CD4-positive, alpha-beta T cell treated with Interleukin-15 for 1 hour (primary cell): Measurements from ENCODE around the gene ABCC9.
"Not testable (repeated sequence)": the region's sequence is repeated elsewhere in the genome, so short reads cannot be mapped to it uniquely, and the experiment has no call there.

Source experiments
- DNase-seq: peaks from one replicate; pipeline ENCODE4 v3.0.0-alpha.2; 2020

ABCC9 gene

GRCh38 chr12:21813751-21814150 lies 127.5 kb downstream of the ABCC9 start:
- DNase-seq = no peak

DNA sequence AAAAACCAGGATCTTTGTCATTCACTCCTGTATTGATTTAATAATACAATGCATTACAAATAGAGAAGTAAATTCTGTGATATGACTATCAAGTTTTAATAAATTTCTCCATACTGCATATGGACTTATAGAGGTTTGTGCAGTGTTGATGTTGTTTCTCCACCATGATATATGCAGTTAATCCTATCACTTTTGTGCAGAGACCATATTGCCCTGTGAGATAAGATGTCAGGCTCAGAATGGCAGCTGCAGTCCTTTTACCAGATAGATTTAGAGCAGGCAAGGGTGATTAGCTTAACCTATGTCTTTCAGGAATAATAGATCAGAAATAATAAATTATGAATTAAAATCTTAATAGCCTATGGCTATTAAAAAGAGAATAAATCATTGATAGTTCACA lies 128.1 kb downstream of the ABCC9 start:
- DNase-seq = no peak

- not testable (repeated sequence) for DNase-seq
These were observed 128.9 kb downstream of the ABCC9 start for GRCh38 chr12:21812340-21812739.

- DNase-seq = no peak
These were observed 132.1 kb downstream of the ABCC9 start for GRCh38 chr12:21809100-21809499.

GRCh38 chr12:21806255-21806654 lies 135.0 kb downstream of the ABCC9 start:
- no peak for DNase-seq

GRCh38 chr12:21801522-21802288 lies 139.5 kb downstream of the ABCC9 start:
- no peak for DNase-seq

DNA sequence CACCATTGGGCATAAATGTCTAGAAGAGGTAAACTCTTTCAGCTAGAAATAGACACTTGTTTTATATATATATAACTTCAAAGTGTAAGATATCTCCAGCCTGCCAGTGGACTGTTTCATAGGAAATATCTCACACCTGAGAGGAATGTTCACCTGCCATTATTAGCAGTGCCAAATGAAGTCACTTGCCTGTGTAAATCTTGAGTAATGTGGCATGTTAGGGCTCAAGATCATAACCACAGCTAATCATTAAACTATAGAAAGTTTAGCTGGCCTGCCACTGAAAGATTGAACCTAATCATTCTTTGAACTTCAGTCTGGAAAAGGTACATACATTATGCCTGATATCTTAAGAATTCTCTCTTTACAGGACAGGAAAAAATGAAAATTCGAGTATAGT lies 141.2 kb downstream of the ABCC9 start:
- no peak for DNase-seq

DNA sequence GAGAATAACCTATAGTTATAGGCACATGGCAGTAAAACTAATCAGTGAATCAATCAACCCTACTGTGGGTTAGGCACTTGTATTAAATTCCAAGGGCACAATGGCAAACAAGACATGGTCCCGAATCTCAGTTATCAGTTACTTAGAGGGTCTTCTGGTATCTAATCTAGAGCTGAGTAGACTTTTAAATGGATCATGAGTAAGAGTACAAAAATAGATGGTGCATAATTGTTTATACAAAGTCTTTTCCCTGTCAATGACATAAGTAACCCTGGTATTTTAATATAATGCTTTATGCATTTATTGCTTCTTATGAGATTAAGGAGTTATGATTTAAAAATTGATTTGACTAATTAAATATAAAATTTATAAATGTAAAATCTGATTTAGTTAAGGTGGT lies 143.7 kb downstream of the ABCC9 start:
- DNase-seq = no peak

DNA sequence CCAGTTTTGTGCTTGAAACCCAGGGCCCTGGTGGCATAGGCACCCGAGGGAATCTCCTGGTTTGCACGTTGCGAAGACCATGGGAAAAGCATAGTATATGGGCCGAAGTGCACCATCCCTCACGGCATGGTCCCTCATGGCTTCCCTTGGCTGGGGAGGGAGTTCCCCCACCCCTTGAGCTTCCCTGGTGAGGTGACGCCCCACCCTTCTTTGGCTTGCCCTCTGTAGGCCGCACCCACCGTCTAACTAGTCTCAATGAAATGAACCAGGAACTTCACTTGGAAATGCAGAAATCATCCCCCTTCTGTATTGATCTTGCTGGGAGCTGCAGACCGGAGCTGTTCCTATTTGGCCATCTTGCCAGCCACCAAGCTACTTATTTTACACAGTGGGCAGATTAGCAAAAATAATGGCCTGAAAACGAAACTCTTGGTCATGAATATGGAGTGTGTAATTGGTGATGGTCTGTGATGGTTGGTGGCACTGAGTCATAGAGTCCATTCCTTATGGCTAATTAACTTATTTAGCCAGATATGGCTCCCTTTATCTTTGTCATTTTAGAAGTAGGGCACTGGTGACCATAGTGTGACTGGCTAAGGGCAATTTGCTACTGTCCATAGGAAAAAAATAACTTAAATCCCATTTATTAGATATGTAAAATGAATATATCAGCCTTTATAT lies 145.4 kb downstream of the ABCC9 start:
- no peak for DNase-seq

GRCh38 chr12:21794807-21795595 lies 146.2 kb downstream of the ABCC9 start:
- not testable (repeated sequence) for DNase-seq

DNA sequence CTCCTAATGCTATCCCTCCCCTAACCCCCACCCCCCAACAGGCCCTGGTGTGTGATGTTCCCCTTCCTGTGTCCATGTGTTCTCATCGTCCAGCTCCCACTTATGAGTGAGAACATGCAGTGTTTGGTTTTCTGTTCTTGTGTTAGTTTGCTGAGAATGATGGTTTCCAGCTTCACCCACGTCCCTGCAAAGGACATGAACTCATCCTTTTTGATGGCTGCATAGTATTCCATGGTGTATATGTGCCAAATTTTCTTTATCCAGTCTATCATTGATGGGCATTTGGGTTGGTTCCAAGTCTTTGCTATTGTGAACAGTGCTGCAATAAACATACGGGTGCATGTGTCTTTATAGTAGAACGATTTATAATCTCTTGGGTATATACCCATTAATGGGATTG lies 151.5 kb downstream of the ABCC9 start:
- DNase-seq = not testable (repeated sequence)

DNA sequence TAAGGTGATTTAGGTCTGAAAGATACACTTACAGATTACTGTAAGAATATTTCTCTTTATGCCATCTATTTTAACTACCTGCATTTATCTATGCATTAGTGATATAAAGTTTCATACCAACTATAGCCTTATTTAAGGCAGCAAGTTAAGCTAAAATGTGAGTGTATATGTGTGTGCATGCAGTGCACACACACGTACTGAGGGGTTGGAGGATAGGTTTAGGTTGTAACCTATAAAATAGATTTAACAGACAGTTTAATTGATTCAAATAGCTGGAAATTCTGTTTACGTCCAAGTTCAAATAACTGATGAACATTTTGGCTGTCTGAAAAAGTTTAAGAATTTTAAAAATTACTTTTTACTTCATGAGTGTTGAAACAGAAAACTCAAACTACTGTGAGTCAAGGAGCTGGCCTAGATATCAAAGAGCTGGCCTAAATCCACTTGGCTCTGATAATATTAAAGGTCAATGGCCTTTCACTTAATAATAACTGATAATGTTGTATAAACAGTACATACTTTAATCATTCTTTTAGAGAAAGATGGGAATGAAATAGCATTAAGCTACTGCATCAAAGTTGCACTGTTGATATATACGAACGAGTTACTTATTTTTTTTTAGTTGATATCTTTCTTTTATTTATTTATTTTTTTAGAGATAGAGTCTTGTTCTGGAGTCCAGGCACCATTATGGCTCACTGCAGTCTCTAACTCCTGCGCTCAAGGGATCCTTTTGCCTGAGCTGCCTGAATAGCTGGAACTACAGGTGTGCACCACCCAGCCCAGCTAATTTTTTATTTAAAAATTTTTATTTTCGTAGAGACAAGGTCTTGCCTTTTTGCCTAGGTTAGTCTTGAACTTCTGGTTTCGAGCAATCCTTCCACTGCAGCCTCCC lies 152.9 kb downstream of the ABCC9 start:
- DNase-seq = no peak

DNA sequence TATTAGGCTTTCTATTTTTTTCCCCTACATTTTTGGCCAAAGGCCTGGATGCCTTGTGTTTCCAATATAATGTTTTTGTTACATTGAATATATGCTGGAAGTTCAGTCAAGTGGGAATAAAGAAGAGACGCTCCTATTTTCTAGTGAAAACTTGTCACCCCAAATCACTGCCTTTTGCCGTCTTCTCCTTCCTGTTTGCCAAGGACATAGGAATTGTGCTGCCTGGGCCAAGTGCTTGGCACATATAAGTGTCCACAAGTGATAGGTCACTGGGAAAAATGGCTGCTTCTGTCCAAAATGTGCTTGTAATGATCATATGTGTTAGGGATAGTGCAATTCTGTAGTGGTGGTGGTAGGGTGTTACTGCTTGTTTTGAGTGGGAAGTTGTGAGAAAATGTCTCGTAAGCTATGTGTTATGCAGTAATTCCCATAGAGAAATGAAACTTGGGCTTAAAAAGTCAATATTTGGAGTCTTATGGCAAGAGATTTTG lies 155.1 kb downstream of the ABCC9 start:
- no peak for DNase-seq

- not testable (repeated sequence) for DNase-seq
These were observed 158.5 kb downstream of the ABCC9 start for GRCh38 chr12:21782723-21783122.

DNA sequence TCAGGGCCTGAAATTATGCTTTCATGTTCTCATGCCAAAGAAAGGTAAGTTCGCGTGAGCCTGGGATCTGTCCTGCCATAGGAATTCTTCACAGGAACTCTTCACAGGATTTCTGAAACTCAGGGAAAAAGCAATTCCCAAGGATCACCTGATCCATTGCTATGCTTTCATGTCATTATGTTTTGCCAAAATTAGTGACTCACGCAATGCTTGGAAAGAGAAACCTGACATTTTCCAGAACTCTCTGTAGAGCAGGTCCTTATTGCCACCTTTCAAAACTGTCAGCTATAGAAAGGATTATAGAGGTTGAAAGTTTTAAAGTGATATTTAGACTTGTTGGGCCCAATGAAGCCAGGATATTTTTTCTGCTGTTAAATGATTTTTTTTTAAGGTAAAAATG lies 160.4 kb downstream of the ABCC9 start:
- DNase-seq = no peak

DNA sequence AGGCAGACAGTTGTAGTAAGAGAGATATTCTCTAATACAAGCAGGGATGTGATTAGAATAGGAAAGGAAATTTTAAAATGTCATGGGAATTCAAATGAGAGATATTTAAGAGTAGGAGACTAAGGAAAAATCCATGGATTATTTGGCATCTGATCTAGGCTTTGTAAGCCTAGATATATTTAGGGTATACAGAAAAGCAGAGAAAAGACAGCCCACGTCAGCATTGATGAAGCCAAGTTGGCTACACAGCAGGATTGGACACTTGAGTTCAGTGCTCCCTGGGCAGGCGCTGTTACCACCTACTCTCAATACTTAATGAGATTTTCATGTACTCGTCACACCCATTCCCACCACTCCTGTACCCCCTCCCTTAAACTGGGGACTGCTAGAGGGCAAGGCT lies 165.1 kb downstream of the ABCC9 start:
- DNase-seq = no peak

GRCh38 chr12:21775133-21775820 lies 165.9 kb downstream of the ABCC9 start:
- no peak for DNase-seq

DNA sequence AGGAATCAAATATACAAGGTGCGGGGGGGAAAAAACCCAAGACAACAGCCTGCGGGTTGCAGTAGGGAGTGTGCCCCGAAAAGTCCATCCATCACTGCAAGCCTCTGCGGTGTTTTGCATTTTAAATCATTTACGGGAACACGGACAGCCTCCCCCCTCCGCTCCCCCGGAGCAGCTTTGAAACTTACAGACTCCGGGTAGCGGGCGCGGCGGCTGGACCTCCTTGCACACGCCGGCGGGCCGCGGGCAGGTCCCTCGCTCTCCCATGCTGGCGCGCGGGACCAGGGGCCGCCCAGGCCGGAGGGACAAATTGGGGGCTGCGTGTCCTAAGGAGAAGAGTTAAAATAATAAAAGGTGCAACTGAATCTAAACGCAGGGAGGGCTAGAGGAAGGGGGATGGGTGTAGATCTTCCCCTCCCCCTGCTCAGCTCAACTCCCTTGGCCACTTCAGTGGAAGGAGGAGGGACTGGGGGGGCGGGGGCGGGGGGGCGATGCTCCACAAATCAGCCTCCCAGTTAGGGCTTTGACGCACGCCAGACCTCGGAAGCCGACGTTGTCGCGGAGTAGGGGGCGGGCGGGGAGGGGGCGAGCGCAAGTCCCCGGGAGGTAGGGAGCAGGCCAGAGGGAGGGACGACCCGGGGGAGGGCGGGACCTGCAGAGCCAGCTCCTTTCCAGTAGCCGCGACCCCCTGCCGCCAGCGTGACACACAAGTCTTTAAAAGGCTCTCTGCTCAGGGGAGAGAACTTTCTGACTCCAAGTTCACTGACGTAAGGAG lies 166.7 kb downstream of the ABCC9 start, which contains the start of gene KCNJ8:
Gene KCNJ8, minus strand, starts transcription at position 349 of the 775 bp plus-strand sequence. CDS start 1,090 bp downstream, outside the sequence.
- DNase-seq = no peak

GRCh38 chr12:21773806-21774205 lies 167.4 kb downstream of the ABCC9 start:
- no peak for DNase-seq

- no peak for DNase-seq
These were observed 167.9 kb downstream of the ABCC9 start for GRCh38 chr12:21773263-21773741.

GRCh38 chr12:21771311-21771710 lies 169.9 kb downstream of the ABCC9 start:
- no peak for DNase-seq
